ENCODE data around the gene RBM20. TPM values are rescaled to one million over a fixed set of nuclear protein-coding genes. Genes with fewer than 3 reads are reported as not detected.

RBM20 gene
- total RNA-seq, 1 experiment from 2014 or later, result 0.17 TPM

GRCh38 chr10:110641256-110641655 is 2.9 kb upstream of the RBM20 start:
- H3K27ac Mint-ChIP-seq, result no peak overlapping the region
- peak; percentile 88 for DNase-seq
- Histone ChIP-seq H3K9ac (ENCODE audit: extremely low read depth, insufficient read length, low read length) (no peak overlapping the region), H4K8ac (replicated peaks; ENCODE audit: insufficient read length, low read depth, low read length) (no peak overlapping the region), H3K14ac (ENCODE audit: insufficient read depth, low read length) (no peak overlapping the region), H2AK5ac (ENCODE audit: insufficient read length, low read length) (no peak overlapping the region), H4K5ac (ENCODE audit: insufficient read length, low read depth, low read length) (no peak overlapping the region), H3K23me2 (ENCODE audit: insufficient read length, low read depth, low read length, poor library complexity, severe bottlenecking) (peaks cover 17% of the 10 kb centered on the region), H3K79me1 (ENCODE audit: insufficient read depth, low read depth, low read length, poor library complexity, severe bottlenecking) (no peaks in the 10 kb centered on the region), H3K4me1 (ENCODE audit: insufficient read depth, low read length) (peaks cover 6% of the 10 kb centered on the region; the same call in 1 of the 2 replicates), H2AFZ (ENCODE audit: low read length) (no peak overlapping the region), H3K4me2 (ENCODE audit: insufficient read depth, insufficient read length, low read length) (peak overlapping the region; percentile 8), H2BK15ac (ENCODE audit: low read depth, low read length) (no peak overlapping the region), H3K27me3 (ENCODE audit: insufficient read depth, low read length) (peaks cover 28% of the 10 kb centered on the region; the same call in 1 of the 2 replicates), H3K23ac (ENCODE audit: insufficient read length, low read depth, low read length) (no peak overlapping the region), H4K91ac (ENCODE audit: insufficient read length, low read depth, low read length) (no peak overlapping the region), H2BK5ac (ENCODE audit: insufficient read length, low read length) (no peak overlapping the region), H2BK12ac (ENCODE audit: insufficient read length, low read depth, low read length) (no peak overlapping the region), H3K4ac (ENCODE audit: low read depth, low read length) (no peak overlapping the region), H3K18ac (ENCODE audit: insufficient read length, low read depth, low read length) (no peak overlapping the region), H2BK20ac (ENCODE audit: low read depth, low read length, poor library complexity, severe bottlenecking) (no peak overlapping the region), H3T11ph (ENCODE audit: low read length) (no peak overlapping the region), H3K79me2 (ENCODE audit: insufficient read depth, low read length) (no peaks in the 10 kb centered on the region), H3K9me3 (ENCODE audit: control insufficient read depth, low read depth, low read length) (no peaks in the 10 kb centered on the region), H3K56ac (ENCODE audit: insufficient read length, low read depth, low read length) (no peak overlapping the region), H4K20me1 (ENCODE audit: control insufficient read depth, insufficient read depth, insufficient read length) (no peaks in the 10 kb centered on the region), H2BK120ac (ENCODE audit: low read depth, low read length, poor library complexity, severe bottlenecking) (no peak overlapping the region), H3K27ac (ENCODE audit: insufficient read length, low read depth, low read length) (no peak overlapping the region)
- peaks cover 51% of the 10 kb centered on the region for H3K27me3 Mint-ChIP-seq (ENCODE audit: low read depth)
- H3K36me3 Mint-ChIP-seq (ENCODE audit: insufficient read depth in 1 of 3, low read depth in 3 of 3), result peaks cover 0 to 3% (median 0%) of the 10 kb centered on the region in 3 experiments; a peak in 1 of 7 replicates
- peaks cover 47 to 51% of the 10 kb centered on the region in 2 experiments for H3K4me1 Mint-ChIP-seq
- TF ChIP-seq CTCF (conservative IDR thresholded peaks at IDR 0.05), result no peak
- H3K4me3 Mint-ChIP-seq, result peak overlapping the region; percentile 21 to 51; a peak in 3 of 5 replicates
- WGBS (ENCODE audit: extremely low coverage, insufficient read length, low lambda C conversion rate), result no CpG with 5 or more reads among the region's 5 CpGs
- H3K9me3 Mint-ChIP-seq, result peaks cover 0 to 2% of the 10 kb centered on the region in 2 experiments; a peak in 2 of 5 replicates
